Stimulated activated CD8-positive, alpha-beta memory T cell treated with anti-CD3 and anti-CD28 coated beads, Interleukin-12 subunit alpha, Interleukin-12 subunit beta, amount 100 ng/mL, for 1 hour (primary cell): ENCODE results near the gene NACA2.

ENCODE experiments used
- DNase-seq: peaks from one replicate; pipeline ENCODE4 v3.0.0-alpha.2; 2020; ENCODE audit warnings: low read depth

Gene NACA2

GRCh38 chr17:61545335-61545938 lies 45.6 kb downstream of the NACA2 start:
- no peak for DNase-seq

GRCh38 chr17:61543786-61544415 lies 47.1 kb downstream of the NACA2 start:
- no peak for DNase-seq

DNA sequence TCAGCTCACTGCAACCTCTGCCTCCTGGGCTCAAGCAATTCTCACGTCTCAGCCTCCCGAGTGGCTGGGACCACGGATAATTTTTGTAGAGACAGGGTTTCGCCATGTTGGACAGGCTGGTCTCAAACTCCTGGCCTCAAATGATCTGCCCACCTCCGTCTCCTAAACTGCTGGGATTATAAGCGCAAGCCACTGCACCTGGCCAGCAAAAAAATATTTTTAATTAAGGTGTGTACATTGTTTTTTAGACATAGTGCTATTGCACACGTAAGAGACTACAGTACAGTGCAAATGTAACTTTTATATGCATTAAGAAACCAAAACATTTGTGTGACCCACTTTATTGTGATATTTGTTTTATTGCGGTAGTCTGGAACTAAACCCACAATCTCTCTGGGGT lies 49.0 kb downstream of the NACA2 start:
- no peak for DNase-seq

- DNase-seq, result no peak
These were observed 50.1 kb downstream of the NACA2 start for GRCh38 chr17:61540874-61541273.
